Brain microvascular endothelial cell (primary cell): Measurements from ENCODE around the gene OPN5.

Experiments
- DNase-seq: peaks from one replicate; pipeline ENCODE4 v3.0.0-alpha.2; 2020
- H3K27ac ChIP-seq: fragments of 250-450 bp; sonication (Bioruptor Pico); 2 replicates; pipeline ENCODE4 v1.5.1; 2020; ENCODE audit warnings: mild to moderate bottlenecking, moderate library complexity
- H3K27me3 ChIP-seq: fragments of 250-450 bp; sonication (Bioruptor Pico); replicated peaks from 2 replicates; pipeline ENCODE4 v1.5.1; 2020; ENCODE audit warnings: mild to moderate bottlenecking
- H3K36me3 ChIP-seq: fragments of 250-450 bp; sonication (Bioruptor Pico); replicated peaks from 2 replicates; pipeline ENCODE4 v1.5.1; 2020; ENCODE audit warnings: mild to moderate bottlenecking
- H3K4me3 ChIP-seq: 2 replicates; pipeline ENCODE4 v1.5.1; 2011; ENCODE audit warnings: low read depth, mild to moderate bottlenecking, control low read depth, low read length, moderate library complexity
- in situ Hi-C: cut with HindIII; loops from 2 replicates; pipeline ENCODE4 v1.10.0; 2017; ENCODE audit warnings: low sequenced_read_pairs, low pct_ligation_motif_present
- TF ChIP-seq, protein P1 (sequence below): IDR thresholded peaks from 2 replicates; pipeline ENCODE4 v1.5.1; 2011; ENCODE audit warnings: low read depth, mild to moderate bottlenecking, moderate library complexity, low read length, control low read depth, inconsistent platforms; ENCODE audit errors: missing control alignments

OPN5 gene

GRCh38 chr6:47851091-47851490 lies 69.3 kb downstream of the OPN5 start:
- no peaks in the 10 kb centered on the region for H3K36me3 ChIP-seq
- no peak overlapping the region for H3K4me3 ChIP-seq
- no peak overlapping the region for H3K27ac ChIP-seq
- in situ Hi-C loops, result no loop called here
- no peak for DNase-seq
- no peaks in the 10 kb centered on the region for H3K27me3 ChIP-seq
- TF ChIP-seq, protein P1, sequence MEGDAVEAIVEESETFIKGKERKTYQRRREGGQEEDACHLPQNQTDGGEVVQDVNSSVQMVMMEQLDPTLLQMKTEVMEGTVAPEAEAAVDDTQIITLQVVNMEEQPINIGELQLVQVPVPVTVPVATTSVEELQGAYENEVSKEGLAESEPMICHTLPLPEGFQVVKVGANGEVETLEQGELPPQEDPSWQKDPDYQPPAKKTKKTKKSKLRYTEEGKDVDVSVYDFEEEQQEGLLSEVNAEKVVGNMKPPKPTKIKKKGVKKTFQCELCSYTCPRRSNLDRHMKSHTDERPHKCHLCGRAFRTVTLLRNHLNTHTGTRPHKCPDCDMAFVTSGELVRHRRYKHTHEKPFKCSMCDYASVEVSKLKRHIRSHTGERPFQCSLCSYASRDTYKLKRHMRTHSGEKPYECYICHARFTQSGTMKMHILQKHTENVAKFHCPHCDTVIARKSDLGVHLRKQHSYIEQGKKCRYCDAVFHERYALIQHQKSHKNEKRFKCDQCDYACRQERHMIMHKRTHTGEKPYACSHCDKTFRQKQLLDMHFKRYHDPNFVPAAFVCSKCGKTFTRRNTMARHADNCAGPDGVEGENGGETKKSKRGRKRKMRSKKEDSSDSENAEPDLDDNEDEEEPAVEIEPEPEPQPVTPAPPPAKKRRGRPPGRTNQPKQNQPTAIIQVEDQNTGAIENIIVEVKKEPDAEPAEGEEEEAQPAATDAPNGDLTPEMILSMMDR, result no peak

- Histone ChIP-seq H3K27me3 (no peaks in the 10 kb centered on the region), H3K36me3 (no peaks in the 10 kb centered on the region), H3K27ac (no peak overlapping the region), H3K4me3 (no peak overlapping the region)
- in situ Hi-C loops, result no loop called here
- TF ChIP-seq, protein P1, result no peak
- no peak for DNase-seq
Measured at GRCh38 chr6:47852727-47853126, 70.9 kb downstream of the OPN5 start.

DNA sequence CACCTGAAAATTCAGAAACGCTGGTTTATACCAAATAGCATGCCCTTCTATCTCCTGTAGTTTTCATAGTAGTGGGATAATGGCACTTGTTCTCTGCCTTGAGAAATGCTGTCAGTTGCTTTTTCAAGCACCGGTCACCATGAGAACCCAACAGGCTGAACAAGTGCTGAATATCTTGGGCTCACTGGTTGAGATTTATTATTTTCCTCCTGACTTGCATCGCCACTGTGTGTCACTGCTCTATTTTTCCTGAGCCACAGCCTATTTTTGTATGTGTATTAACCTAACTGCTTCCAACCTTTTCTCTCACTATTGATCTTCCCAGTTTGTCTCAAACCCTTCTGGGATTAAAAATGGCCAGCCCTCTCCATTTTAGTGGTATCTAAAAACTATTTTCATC lies 71.9 kb downstream of the OPN5 start:
- in situ Hi-C loops, result no loop called here
- no peaks in the 10 kb centered on the region for H3K36me3 ChIP-seq
- DNase-seq, result no peak
- no peak overlapping the region for H3K27ac ChIP-seq
- TF ChIP-seq, protein P1, result no peak
- H3K27me3 ChIP-seq, result no peaks in the 10 kb centered on the region
- no peak overlapping the region for H3K4me3 ChIP-seq

- no peaks in the 10 kb centered on the region for H3K27me3 ChIP-seq
- in situ Hi-C loops, result no loop called here
- no peak overlapping the region for H3K27ac ChIP-seq
- no peak overlapping the region for H3K4me3 ChIP-seq
- TF ChIP-seq, protein P1, result no peak
- DNase-seq, result no peak
- H3K36me3 ChIP-seq, result no peaks in the 10 kb centered on the region
Measured at GRCh38 chr6:47854971-47855370, 73.1 kb downstream of the OPN5 start.

- TF ChIP-seq, protein P1, result no peak
- H3K27me3 ChIP-seq, result no peaks in the 10 kb centered on the region
- H3K27ac ChIP-seq, result no peak overlapping the region
- no peaks in the 10 kb centered on the region for H3K36me3 ChIP-seq
- no peak for DNase-seq
- in situ Hi-C loops, result no loop called here
- no peak overlapping the region for H3K4me3 ChIP-seq
Measured at GRCh38 chr6:47859175-47859574, 77.3 kb downstream of the OPN5 start.

- in situ Hi-C loops, result no loop called here
- no peaks in the 10 kb centered on the region for H3K27me3 ChIP-seq
- TF ChIP-seq, protein P1, result no peak
- no peak overlapping the region for H3K27ac ChIP-seq
- no peaks in the 10 kb centered on the region for H3K36me3 ChIP-seq
- H3K4me3 ChIP-seq, result no peak overlapping the region
- no peak for DNase-seq
Measured at GRCh38 chr6:47862731-47863130, 80.9 kb downstream of the OPN5 start.
